KBM-7 (cell line): ENCODE results near the gene TCOF1.

Experiments used
- DNase-seq: peaks from one replicate; pipeline ENCODE4 v3.0.0-alpha.2; 2015
- in situ Hi-C: fragments of 300-500 bp; cut with MboI; formaldehyde crosslinking; loops from 2 replicates; pipeline ENCODE4 v1.14.3; 2020; ENCODE audit warnings: low sequenced_read_pairs, low pct_unique_long_range_greater_than_20kb, mixed read lengths

TCOF1 gene

GRCh38 chr5:150357326-150358260, at the start of gene TCOF1:
Gene TCOF1, plus strand, starts transcription at chr5:150357697. Its CDS starts 50 bp downstream, at chr5:150357747.
- in situ Hi-C loops, result no loop called here
- DNase-seq, result peak; percentile 98

- no peak for DNase-seq
- in situ Hi-C loops, result no loop called here
Observed at GRCh38 chr5:150309101-150309885, 48.2 kb upstream of the TCOF1 start.

- DNase-seq, result no peak
- in situ Hi-C loops, result no loop called here
Observed at GRCh38 chr5:150309886-150310239, 47.6 kb upstream of the TCOF1 start.

GRCh38 chr5:150310246-150310645, 47.3 kb upstream of the TCOF1 start:
- in situ Hi-C loops, result no loop called here
- no peak for DNase-seq

GRCh38 chr5:150311015-150311692, 46.3 kb upstream of the TCOF1 start:
- in situ Hi-C loops, result no loop called here
- DNase-seq, result no peak

GRCh38 chr5:150312518-150312917, 45.0 kb upstream of the TCOF1 start:
- no peak for DNase-seq
- in situ Hi-C loops, result no loop called here

- in situ Hi-C loops, result no loop called here
- no peak for DNase-seq
Observed at GRCh38 chr5:150313501-150313900, 44.0 kb upstream of the TCOF1 start.

GRCh38 chr5:150313921-150314716, 43.4 kb upstream of the TCOF1 start:
- in situ Hi-C loops, result no loop called here
- DNase-seq, result no peak

GRCh38 chr5:150315245-150315644, 42.3 kb upstream of the TCOF1 start:
- in situ Hi-C loops, result no loop called here
- DNase-seq, result no peak

GRCh38 chr5:150316320-150316719, 41.2 kb upstream of the TCOF1 start:
- in situ Hi-C loops, result no loop called here
- DNase-seq, result no peak

- no peak for DNase-seq
- in situ Hi-C loops, result no loop called here
Observed at GRCh38 chr5:150317048-150318003, 40.2 kb upstream of the TCOF1 start.

- in situ Hi-C loops, result no loop called here
- DNase-seq, result no peak
Observed at GRCh38 chr5:150318613-150319483, 38.6 kb upstream of the TCOF1 start.

GRCh38 chr5:150319484-150319790, 38.1 kb upstream of the TCOF1 start:
- in situ Hi-C loops, result no loop called here
- no peak for DNase-seq

- DNase-seq, result no peak
- in situ Hi-C loops, result no loop called here
Observed at GRCh38 chr5:150320044-150320613, 37.4 kb upstream of the TCOF1 start.

GRCh38 chr5:150321211-150321610, 36.3 kb upstream of the TCOF1 start:
- DNase-seq, result no peak
- in situ Hi-C loops, result no loop called here

GRCh38 chr5:150321784-150322183, 35.7 kb upstream of the TCOF1 start:
- DNase-seq, result no peak
- in situ Hi-C loops, result no loop called here

GRCh38 chr5:150322202-150322601, 35.3 kb upstream of the TCOF1 start:
- DNase-seq, result no peak
- in situ Hi-C loops, result no loop called here
